GM23248 (cell line): ENCODE results near the gene GLT1D1.

Experiments used
- EZH2 ChIP-seq: fragments of 200-600 bp; sonication (generic); IDR thresholded peaks from 2 replicates; pipeline ENCODE4 v1.6.1; 2018; ENCODE audit warnings: antibody characterized with exemption, mild to moderate bottlenecking; ENCODE audit not compliant: insufficient read depth, poor library complexity, severe bottlenecking
- EZH2phosphoT487 ChIP-seq: fragments of 200-600 bp; sonication (generic); IDR thresholded peaks from 2 replicates; pipeline ENCODE4 v1.6.1; 2018; ENCODE audit warnings: antibody characterized with exemption, moderate library complexity, mild to moderate bottlenecking, low read depth; ENCODE audit not compliant: insufficient read depth

GRCh38 chr12:128928361-128928760, 75.1 kb downstream of the GLT1D1 start:
- TF ChIP-seq EZH2: no peak
- no peak for TF ChIP-seq EZH2phosphoT487
